Testis (tissue), 2 donors: Measurements from ENCODE around the gene SYTL4.
"Not testable (repeated sequence)": the region's sequence is repeated elsewhere in the genome, so short reads cannot be mapped to it uniquely, and the experiment has no call there.

Source experiments
- CTCF ChIP-seq, 3 experiments: fragments of 450-650 bp in 2 of 3; fragments of 200-600 bp in 1 of 3; sonication (generic) in 1 of 3; IDR thresholded peaks; one replicate each; pipeline ENCODE4 v1.5.1; 2016 to 2019; ENCODE audit warnings: antibody characterized with exemption in 3 of 3, mild to moderate bottlenecking in 2 of 3, moderate library complexity in 1 of 3
- POLR2A ChIP-seq: fragments of 450-650 bp; IDR thresholded peaks from one replicate; pipeline ENCODE4 v1.6.1; 2017; ENCODE audit warnings: antibody characterized with exemption, mild to moderate bottlenecking, moderate library complexity

GRCh38 chrX:100769439-100769838, 37.5 kb upstream of the SYTL4 start:
- TF ChIP-seq CTCF (IDR thresholded peaks at IDR 0.05); POLR2A: not testable (repeated sequence)
